A172 (cell line): ENCODE data around the gene ADD1. TPM values are rescaled to one million over a fixed set of nuclear protein-coding genes. Genes with fewer than 3 reads are reported as not detected.

Experiments
- DNase-seq: peaks from one replicate; pipeline ENCODE4 v3.0.0-alpha.2; 2015; ENCODE audit warnings: low spot score
- total RNA-seq: library from RNA; depleted of rRNA; stranded (reverse); fragments of >200 nt; shearing (Covaris generic); gene quantifications from 2 replicates; pipeline ENCODE4 v1.2.3, GENCODE V29; 2014

ADD1 gene
- total RNA-seq, 1 experiment from 2014 or later, result 199 TPM

- DNase-seq, result no peak
Measured at GRCh38 chr4:2859514-2859913, 15.9 kb downstream of the ADD1 start.

GRCh38 chr4:2860391-2861348 is 17.0 kb downstream of the ADD1 start:
- DNase-seq, result no peak

- DNase-seq, result no peak
Measured at GRCh38 chr4:2861631-2862436, 18.2 kb downstream of the ADD1 start.

GRCh38 chr4:2862528-2862927 is 18.9 kb downstream of the ADD1 start:
- DNase-seq, result peak; percentile 70

GRCh38 chr4:2863649-2864048 is 20.0 kb downstream of the ADD1 start:
- no peak for DNase-seq

GRCh38 chr4:2865196-2865780 is 21.6 kb downstream of the ADD1 start:
- no peak for DNase-seq

- DNase-seq, result no peak
Measured at GRCh38 chr4:2866160-2866861, 22.7 kb downstream of the ADD1 start.

- DNase-seq, result no peak
Measured at GRCh38 chr4:2866891-2867290, 23.2 kb downstream of the ADD1 start.

- DNase-seq, result no peak
Measured at GRCh38 chr4:2867758-2868491, 24.3 kb downstream of the ADD1 start.

- DNase-seq, result no peak
Measured at GRCh38 chr4:2868877-2869487, 25.3 kb downstream of the ADD1 start.

- no peak for DNase-seq
Measured at GRCh38 chr4:2869659-2870058, 26.0 kb downstream of the ADD1 start.

- DNase-seq, result no peak
Measured at GRCh38 chr4:2870082-2870481, 26.4 kb downstream of the ADD1 start.

GRCh38 chr4:2871466-2871865 is 27.8 kb downstream of the ADD1 start:
- DNase-seq, result no peak

- DNase-seq, result no peak
Measured at GRCh38 chr4:2871911-2872310, 28.3 kb downstream of the ADD1 start.

GRCh38 chr4:2873329-2873728 is 29.7 kb downstream of the ADD1 start:
- no peak for DNase-seq

GRCh38 chr4:2874861-2875260 is 31.2 kb downstream of the ADD1 start:
- no peak for DNase-seq

GRCh38 chr4:2875556-2875955 is 31.9 kb downstream of the ADD1 start:
- DNase-seq, result no peak

- no peak for DNase-seq
Measured at GRCh38 chr4:2878346-2878745, 34.7 kb downstream of the ADD1 start.

GRCh38 chr4:2879026-2879425 is 35.4 kb downstream of the ADD1 start:
- DNase-seq, result no peak

GRCh38 chr4:2881431-2881830 is 37.8 kb downstream of the ADD1 start:
- DNase-seq, result no peak

- DNase-seq, result no peak
Measured at GRCh38 chr4:2882341-2882740, 38.7 kb downstream of the ADD1 start.
